OCI-LY7 (cell line): ENCODE measurements around the gene AGPAT2.

Experiments
- EZH2phosphoT487 ChIP-seq: fragments of 200-600 bp; sonication (generic); IDR thresholded peaks from 2 replicates; pipeline ENCODE4 v1.6.1; 2018; ENCODE audit warnings: low read depth, borderline replicate concordance, mild to moderate bottlenecking, mixed run types, antibody characterized with exemption, low read length, moderate library complexity, mixed read lengths
- TF ChIP-seq, protein P1 (sequence below): fragments of 200-600 bp; sonication (generic); conservative IDR thresholded peaks from 2 replicates; pipeline ENCODE4 v1.5.1; 2014; ENCODE audit warnings: mild to moderate bottlenecking, antibody characterized with exemption, low read length, moderate library complexity, mixed read lengths

DNA sequence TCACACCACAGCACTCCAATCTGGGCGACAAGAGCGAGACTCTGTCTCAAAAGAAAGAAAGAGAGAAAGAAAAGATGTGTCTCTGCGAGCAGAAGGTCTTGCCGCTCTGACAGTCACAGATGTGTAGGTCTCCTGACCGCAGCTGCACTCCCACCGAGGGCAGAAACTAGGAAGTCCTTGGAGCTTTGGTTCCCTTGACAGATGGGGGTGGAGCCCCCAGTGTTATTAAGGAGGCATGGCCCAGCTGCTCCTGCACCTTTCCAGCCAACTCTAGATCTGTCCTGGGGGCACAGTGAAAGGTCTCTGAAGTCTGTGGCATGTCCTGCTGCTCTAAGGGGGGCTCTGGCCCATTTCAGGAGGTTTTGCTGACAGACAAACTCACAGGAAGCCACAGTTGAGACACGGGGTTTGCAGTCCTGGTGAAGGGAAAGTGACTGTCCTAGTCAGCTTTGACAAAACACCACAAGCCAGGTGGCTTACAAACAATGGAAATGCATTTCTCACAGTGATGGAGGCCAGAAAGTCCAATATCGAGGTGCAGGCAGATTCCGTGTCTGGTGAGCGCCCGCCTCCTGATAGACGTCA is 16.1 kb upstream of the AGPAT2 start:
- TF ChIP-seq, protein P1, sequence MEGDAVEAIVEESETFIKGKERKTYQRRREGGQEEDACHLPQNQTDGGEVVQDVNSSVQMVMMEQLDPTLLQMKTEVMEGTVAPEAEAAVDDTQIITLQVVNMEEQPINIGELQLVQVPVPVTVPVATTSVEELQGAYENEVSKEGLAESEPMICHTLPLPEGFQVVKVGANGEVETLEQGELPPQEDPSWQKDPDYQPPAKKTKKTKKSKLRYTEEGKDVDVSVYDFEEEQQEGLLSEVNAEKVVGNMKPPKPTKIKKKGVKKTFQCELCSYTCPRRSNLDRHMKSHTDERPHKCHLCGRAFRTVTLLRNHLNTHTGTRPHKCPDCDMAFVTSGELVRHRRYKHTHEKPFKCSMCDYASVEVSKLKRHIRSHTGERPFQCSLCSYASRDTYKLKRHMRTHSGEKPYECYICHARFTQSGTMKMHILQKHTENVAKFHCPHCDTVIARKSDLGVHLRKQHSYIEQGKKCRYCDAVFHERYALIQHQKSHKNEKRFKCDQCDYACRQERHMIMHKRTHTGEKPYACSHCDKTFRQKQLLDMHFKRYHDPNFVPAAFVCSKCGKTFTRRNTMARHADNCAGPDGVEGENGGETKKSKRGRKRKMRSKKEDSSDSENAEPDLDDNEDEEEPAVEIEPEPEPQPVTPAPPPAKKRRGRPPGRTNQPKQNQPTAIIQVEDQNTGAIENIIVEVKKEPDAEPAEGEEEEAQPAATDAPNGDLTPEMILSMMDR: no peak
- no peak for TF ChIP-seq EZH2phosphoT487
